HG02571 (cell line): ENCODE results near the gene SH3BP5.

Experiments used
- ATAC-seq: cut with Tn5 transposase; IDR thresholded peaks from one replicate; pipeline ENCODE4 v1.9.1; 2021; ENCODE audit warnings: mild to moderate bottlenecking, moderate library complexity; ENCODE audit not compliant: unreplicated experiment

Gene SH3BP5

DNA sequence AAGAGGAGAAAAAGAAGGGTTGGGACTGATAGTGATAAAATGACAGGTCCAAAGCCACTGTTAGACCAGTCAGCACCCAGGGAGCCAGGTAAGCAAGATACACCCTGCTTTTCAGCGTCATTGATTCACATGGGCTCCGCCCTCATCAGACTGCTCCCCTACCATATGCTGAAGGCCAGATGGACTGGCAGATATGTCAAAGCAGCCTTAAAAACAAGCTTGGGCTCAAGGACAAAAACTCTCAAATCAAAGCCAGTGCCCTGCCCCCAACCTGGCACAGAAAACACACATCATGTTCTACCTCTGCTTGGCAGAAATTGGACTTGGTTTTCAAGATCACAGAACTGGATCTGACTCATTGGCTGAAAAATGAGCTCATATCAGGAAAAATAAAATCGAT, 33.4 kb downstream of the SH3BP5 start:
- ATAC-seq = no peak

- no peak for ATAC-seq
Measured at GRCh38 chr3:15298504-15298903, 33.9 kb downstream of the SH3BP5 start.

DNA sequence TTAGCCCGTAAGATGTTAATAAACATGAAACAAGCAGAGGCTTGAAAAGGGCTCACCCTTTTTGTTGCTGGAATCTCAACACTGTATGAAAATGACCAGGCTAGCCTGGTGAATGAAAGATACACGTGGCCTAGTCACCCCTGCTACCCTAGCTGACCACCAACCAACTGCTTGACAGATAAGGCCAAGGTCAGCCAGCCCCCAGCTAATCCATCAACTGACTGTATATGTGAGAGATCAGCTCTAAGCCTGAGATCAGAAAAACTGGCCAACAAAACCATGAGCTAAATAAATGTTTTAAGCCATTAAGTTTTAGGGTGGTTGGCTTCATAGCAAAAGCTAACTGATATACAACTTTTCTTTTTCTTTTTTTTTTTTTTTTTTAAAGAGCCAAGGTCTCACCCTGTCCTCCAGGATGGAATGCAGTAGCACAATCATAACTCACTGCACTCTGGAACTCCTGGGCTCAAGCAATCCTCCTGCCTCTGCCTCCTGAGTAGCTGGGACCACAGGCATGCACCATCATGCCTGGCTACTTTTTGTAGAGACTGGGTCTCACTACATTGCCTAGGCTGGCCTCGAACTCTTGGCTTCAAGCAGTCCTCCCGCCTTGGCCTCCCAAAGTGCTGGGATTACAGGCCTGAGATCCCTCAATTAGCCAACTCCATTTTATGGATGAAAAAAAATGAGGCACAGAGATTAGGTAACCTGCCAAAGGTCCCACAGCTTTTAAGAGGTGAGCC, 34.6 kb downstream of the SH3BP5 start:
- no peak for ATAC-seq

GRCh38 chr3:15295506-15295905, 36.9 kb downstream of the SH3BP5 start:
- no peak for ATAC-seq

DNA sequence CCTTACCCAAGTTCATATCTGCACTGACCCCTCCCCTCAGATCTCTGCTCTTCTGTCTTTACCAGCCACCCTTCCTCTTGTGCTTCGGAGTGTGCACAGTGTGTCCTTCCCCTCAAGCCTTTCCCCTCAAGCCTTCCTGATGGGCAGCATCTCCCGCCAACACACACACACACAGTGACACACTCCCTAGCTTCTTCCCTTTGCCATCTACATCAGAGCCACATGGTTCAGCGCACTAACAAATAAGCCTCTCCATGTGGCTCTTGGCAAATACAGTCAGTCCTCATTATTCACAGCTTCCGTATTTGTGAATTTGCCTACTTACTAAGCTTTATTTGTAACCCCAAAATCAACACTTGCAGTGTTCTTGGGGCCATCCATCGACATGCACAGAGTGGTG, 37.5 kb downstream of the SH3BP5 start:
- ATAC-seq = no peak

DNA sequence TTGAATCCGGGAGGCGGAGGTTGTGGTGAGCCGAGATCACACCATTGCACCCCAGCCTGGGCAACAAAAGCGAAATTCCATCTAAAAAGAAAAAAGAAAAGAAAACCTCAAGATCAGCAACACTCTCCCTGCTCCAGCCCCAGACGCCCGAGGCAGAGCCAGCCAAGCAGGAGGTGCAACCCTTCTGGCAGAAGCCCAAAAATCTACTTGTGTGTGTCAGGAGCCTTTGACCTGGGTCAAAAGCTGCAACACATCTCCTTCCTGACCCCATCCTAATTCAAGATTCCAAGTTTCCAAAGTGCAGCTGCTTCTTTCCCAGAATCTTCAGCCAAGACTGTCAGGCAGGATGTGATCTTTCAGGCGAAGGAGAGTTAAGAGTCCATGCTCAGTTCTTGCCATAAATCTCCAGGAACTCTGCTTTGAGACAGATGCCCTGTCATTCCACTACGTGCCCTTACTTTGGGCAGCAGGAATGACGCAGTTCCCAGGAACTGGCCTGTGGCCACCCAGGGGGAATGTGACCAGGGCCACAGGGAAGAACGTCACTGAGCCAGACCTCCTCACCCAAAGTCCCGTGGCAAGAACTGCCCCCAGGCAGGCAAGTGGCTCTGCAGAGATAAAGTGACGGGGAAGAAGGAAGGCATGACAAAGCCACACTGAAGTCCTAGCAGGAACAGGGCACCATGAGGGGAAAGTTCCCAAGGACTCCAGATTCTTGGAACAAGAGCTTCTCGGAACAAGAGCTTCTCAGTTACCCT, 39.4 kb downstream of the SH3BP5 start:
- ATAC-seq = no peak

DNA sequence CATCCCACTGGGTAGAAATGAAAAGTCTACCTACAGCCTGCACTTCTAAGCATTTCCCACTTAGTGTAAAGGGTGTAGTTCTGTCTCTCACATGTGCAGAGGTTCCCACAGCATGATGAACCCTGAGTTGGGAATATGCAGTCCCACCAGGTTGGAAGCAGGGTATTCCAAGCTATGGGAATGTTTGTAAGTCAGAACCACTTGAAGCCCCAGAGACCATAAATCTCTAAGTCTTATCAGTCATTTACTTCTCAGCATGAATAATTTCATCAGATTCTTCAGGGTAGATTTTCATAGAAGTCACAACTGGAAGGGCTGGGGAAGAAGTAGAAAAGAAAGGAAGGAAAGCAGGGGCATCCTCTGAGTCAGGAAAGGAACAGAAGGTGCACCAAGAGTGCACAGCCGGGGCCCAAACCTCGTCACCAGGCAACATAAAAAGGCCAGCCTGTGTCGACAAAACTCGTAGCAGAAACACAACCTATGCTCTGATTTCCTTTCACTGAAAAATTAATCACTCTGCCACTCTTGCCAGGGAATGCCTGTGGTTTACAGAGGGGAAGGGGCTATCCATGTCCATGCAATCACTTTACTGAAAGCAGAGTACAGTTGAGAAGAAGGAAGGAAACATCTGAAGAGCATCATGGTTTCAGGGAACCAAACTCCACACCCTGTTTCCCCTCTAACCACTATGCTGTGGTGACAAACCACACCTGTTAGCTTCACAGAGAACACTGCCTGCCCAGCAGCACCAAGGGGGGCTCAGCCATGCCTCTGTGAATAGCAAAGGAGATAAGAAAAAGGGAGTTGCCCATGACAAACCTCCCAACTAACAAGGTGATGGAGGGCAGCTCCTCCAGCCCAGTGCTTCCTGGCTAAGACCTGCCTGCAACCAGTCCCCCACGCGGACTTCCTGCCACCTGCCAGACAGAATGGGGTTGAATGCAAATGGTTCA, 40.5 kb downstream of the SH3BP5 start:
- peak; percentile 79 for ATAC-seq

GRCh38 chr3:15290736-15291135, 41.6 kb downstream of the SH3BP5 start:
- ATAC-seq = no peak

- ATAC-seq = no peak
Measured at GRCh38 chr3:15289661-15290060, 42.7 kb downstream of the SH3BP5 start.

- no peak for ATAC-seq
Measured at GRCh38 chr3:15288331-15289035, 43.9 kb downstream of the SH3BP5 start.

DNA sequence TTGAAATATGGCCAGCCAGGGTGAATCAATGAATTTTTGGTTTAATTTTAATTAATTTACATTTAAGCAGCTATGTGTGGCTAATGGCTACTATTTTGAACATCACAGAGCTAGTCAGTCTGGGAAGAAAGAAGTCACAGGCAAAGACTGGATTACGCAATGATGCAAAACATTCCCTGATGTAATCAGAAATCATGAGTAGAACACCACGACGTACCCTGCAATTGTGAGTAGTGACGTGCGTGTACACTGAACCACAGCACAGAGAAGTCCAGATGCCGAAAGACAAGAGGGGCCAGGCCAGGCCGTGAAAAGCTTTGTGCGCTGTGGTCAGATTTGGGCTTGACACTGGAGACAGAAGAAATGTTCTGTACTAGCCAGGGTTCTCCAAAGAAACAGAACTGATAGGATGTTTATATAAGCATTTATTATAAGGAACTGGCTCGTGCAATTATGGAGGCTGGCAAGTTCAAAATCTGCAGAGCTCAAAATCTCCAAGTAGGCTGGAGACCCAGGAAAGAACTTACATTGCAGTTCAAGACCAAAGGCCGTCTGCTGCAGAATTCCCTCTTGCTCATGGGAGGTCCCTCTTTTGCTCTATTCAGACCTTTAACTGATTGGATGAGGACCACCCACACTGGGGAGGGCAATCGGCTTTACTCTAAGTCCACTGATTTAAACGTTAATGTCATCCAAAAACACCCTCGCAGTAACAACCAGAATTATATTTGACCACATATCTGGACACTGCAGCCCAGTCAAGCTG, 44.6 kb downstream of the SH3BP5 start:
- no peak for ATAC-seq

DNA sequence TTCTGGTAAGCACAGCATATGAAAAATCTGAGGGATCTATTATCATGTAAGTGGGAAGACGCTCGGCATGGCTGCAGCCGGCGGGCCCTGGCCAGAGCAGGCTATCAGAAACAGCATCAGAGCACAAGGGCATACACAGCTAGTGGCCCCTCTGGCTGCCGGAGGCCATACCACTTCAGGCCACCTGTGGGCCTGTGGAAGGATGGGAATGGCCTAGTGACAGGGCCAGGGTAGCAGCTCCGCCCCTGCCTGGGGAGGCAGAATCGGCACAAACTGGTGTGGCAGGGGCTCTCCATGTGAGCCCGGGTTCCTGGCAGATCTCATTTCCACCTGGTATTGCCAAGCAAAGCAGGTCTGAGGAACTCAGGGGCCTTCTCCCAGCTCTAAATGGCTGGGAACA, 46.4 kb downstream of the SH3BP5 start:
- ATAC-seq = no peak

GRCh38 chr3:15284121-15284889, 48.1 kb downstream of the SH3BP5 start:
- ATAC-seq = no peak

DNA sequence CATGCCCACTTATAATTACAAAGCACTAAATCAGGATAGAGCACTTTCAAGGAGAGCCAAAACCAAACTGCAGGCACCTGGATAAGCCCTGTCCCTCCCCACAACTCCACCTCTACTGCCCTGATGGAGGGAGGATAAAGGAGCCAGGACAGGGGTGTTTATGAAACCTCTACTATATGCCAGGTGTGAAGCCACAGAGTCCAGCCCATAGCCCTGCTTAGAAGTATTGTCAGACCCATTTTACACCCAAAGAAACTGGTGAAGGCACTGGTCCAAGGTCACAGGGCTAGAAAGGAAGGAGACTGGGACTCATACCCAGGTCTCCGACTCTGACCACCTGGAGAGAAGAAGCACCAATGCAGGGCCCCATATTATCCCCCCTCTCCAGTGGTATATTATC, 48.7 kb downstream of the SH3BP5 start:
- ATAC-seq = no peak

GRCh38 chr3:15281817-15282216, 50.6 kb downstream of the SH3BP5 start:
- no peak for ATAC-seq

DNA sequence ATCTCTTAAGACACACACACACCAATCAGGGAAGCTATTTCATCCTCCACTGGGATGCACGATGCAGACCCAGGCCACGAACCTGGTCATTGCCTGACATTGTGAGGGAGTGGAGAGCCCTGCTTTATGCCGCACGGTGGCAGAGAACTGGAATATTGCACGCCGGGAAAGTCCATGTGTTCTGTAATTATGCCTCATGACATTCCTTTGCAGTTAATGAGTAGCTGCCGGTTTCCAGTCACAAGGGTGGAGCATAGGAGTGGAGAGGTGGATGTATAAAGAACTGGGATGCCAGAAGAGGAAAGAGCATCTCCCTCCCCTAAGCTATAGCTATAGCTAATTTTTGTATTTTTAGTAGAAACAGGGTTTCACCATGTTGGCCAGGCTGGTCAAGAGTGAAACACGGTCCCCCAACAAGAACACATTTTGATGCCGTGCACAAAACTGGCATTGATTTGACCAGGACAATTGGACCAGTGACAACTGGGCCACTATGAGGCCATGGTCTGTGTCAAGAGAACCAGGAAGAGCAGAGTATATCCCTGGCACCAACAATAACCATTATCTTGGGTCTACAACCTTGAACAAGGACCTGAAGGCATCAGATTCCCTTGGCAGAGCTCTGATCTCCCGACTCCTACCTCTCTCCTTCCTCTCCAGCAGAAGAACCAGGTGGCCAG, 51.4 kb downstream of the SH3BP5 start:
- no peak for ATAC-seq

DNA sequence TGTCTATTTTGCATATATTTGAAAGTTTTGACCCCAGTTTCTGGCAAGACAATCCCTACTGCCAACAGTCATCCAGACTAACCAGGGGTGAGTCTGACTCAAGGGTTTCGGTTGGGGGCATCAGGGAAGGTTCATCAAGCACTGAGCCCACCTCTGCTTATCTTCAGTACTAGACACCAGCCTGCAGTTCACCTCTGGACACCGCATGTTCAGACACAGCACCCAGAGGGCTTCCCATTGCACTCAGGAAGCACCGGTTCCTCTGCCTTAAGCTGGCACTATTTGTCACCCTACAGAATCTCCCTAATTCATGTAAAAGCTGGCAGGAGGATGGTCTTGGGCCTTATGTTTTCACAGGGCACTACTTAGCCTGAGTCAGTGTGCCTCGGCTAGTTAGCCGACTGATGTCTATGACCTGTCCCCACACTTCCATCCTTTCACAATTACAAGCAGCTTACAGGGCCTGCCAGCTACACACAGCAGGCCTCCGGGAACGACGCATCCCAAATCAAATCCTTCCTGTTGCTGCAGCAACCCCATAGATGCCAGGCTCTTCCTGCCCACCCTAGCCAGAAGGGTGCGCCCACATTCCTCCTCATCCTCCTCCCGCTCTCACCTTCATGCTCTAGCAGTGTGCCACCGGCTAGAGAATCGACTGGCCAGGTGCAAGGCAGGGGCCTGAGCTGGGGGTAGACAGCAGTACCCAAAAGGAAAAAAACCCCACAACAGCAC, 52.5 kb downstream of the SH3BP5 start:
- no peak for ATAC-seq

- no peak for ATAC-seq
Measured at GRCh38 chr3:15279205-15279604, 53.2 kb downstream of the SH3BP5 start.
